Fibroblast of pulmonary artery (primary cell): ENCODE results near the gene DRAXIN.

ENCODE experiments used
- DNase-seq: peaks from one replicate; pipeline ENCODE4 v3.0.0-alpha.2; 2010; ENCODE audit warnings: low read depth
- H3K4me3 ChIP-seq: replicated peaks from 2 replicates; pipeline ENCODE4 v1.5.1; 2011; ENCODE audit warnings: low read depth, mild to moderate bottlenecking, control low read depth, low read length, moderate library complexity
- CTCF ChIP-seq: IDR thresholded peaks from 2 replicates; pipeline ENCODE4 v1.5.1; 2011; ENCODE audit warnings: mild to moderate bottlenecking, control low read depth, low read length, inconsistent platforms; ENCODE audit errors: missing control alignments

DRAXIN gene

GRCh38 chr1:11703357-11704193 is 12.1 kb downstream of the DRAXIN start:
- no peak for DNase-seq
- no peak overlapping the region for H3K4me3 ChIP-seq
- TF ChIP-seq CTCF = no peak

- no peak for DNase-seq
- no peak for TF ChIP-seq CTCF
- no peak overlapping the region for H3K4me3 ChIP-seq
Observed at GRCh38 chr1:11704194-11704529, 12.7 kb downstream of the DRAXIN start.

DNA sequence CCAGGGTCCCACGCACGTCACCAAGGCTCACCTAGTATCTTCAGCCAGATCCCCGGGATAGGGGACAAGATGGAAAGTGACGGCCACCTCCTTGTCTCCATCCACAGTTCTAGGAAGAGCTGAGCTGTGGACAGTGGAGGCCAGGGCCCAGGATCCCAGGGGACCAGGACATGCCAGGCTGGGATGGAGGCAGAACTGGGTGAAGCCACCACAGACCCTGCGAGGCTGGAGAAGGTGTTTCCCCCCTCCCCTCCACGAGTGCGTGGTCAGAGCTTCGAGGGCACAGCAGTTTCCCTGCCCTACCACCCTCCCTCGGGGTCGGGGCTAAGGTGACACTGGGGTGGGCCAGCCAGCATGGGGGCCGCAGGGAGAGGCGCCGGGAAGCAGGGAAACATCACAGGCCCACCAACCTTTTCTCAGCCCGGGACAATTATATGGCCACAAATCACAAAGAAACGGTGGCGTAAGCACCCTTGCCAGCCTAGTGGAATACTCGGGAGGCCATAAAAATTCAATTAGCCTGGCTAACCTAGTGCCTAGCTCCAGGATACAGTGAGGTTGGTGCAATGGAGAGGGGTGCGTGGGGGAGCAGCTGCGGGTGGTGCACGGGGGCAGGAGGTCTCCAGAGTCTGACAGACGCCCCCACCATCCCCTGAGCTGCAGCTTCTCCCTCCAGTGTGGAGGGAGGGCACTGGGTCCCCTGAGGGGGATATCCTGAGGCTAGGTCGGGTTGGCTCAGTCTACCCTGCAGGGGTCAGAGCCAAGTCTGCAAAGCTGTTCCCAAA is 13.4 kb downstream of the DRAXIN start:
- DNase-seq = no peak
- no peak overlapping the region for H3K4me3 ChIP-seq
- no peak for TF ChIP-seq CTCF

- no peak for TF ChIP-seq CTCF
- no peak for DNase-seq
- H3K4me3 ChIP-seq = no peak overlapping the region
Observed at GRCh38 chr1:11705596-11705995, 14.1 kb downstream of the DRAXIN start.

DNA sequence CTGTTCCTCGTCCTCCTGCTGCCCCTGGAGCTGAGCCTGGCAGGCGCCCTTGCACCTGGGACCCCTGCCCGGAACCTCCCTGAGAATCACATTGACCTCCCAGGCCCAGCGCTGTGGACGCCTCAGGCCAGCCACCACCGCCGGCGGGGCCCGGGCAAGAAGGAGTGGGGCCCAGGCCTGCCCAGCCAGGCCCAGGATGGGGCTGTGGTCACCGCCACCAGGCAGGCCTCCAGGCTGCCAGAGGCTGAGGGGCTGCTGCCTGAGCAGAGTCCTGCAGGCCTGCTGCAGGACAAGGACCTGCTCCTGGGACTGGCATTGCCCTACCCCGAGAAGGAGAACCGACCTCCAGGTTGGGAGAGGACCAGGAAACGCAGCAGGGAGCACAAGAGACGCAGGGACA is 14.8 kb downstream of the DRAXIN start:
- H3K4me3 ChIP-seq = no peak overlapping the region
- no peak for TF ChIP-seq CTCF
- no peak for DNase-seq

DNA sequence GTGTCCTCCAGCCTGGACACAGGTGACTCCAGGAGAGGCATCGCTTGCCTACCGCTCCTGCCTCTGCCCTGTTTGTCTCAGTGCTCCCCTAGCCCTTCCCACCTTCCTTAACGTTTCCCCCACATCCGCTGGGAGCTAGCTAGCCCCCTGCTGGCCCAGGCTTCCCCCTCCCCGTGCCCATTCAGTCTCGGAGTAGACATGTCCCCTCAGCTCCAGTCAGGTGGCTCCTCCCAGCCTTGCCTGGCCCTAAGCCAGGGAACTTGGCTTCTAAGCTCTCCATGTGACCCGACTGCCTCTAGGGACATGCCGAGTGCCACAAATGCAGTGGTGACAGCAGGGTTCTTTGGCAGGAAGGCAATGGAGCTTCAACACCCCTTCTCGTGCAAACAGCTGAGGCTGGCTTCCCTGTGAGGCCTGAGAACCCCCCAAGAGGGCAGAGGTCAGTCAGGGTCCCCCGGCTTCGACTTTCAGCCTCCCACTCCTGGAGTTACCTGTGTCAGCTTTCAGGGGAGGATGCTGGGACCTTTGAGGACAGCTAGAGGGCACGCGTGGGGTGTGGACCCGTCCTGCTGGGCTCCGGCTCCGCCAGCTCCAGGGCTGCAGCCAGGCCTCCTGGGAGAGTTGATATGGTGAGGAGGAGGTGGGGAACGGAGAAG is 16.2 kb downstream of the DRAXIN start:
- no peak for TF ChIP-seq CTCF
- no peak for DNase-seq
- H3K4me3 ChIP-seq = no peak overlapping the region
